ENCODE results near the gene CPZ.
"Not testable (repeated sequence)": the region's sequence is repeated elsewhere in the genome, so short reads cannot be mapped to it uniquely, and the experiment has no call there.

Gene CPZ

DNA sequence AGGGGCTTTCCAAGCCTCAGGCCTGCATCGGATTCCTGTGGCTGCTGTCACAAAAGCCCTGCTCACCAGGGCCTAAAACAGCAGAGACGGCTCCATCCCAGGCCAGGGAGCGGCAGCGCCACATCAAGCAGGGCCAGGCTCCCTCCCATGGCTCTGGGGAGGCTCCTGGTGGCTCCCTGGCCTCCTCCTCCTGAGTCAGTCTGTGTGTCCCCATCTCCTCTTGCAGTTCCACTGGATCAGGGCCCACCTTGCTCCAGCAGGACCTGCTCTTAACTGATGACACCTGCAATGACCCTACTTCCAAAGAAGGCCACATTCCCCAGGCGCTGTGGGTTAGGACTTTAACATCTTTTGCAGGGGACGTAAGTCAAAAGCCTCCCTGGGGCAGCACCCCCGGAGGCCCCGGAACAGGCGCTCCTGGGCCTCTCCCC is 51.9 kb downstream of the CPZ start:
- in situ Hi-C loops (cut with HindIII; ENCODE audit: low pct_ligation_motif_present, low pct_unique_long_range_greater_than_20kb, low sequenced_read_pairs): no loop called here
- no peak for DNase-seq

GRCh38 chr4:8644966-8645752 is 52.6 kb downstream of the CPZ start:
- in situ Hi-C loops (cut with HindIII; ENCODE audit: low pct_ligation_motif_present, low pct_unique_long_range_greater_than_20kb, low sequenced_read_pairs): no loop called here

GRCh38 chr4:8645753-8646124 is 53.2 kb downstream of the CPZ start:
- DNase-seq: no peak
- in situ Hi-C loops (cut with HindIII; ENCODE audit: low pct_ligation_motif_present, low pct_unique_long_range_greater_than_20kb, low sequenced_read_pairs): no loop called here

More at GRCh38 chr4:8644966-8645752, 52.6 kb downstream of the CPZ start:
- DNase-seq: no peak

DNA sequence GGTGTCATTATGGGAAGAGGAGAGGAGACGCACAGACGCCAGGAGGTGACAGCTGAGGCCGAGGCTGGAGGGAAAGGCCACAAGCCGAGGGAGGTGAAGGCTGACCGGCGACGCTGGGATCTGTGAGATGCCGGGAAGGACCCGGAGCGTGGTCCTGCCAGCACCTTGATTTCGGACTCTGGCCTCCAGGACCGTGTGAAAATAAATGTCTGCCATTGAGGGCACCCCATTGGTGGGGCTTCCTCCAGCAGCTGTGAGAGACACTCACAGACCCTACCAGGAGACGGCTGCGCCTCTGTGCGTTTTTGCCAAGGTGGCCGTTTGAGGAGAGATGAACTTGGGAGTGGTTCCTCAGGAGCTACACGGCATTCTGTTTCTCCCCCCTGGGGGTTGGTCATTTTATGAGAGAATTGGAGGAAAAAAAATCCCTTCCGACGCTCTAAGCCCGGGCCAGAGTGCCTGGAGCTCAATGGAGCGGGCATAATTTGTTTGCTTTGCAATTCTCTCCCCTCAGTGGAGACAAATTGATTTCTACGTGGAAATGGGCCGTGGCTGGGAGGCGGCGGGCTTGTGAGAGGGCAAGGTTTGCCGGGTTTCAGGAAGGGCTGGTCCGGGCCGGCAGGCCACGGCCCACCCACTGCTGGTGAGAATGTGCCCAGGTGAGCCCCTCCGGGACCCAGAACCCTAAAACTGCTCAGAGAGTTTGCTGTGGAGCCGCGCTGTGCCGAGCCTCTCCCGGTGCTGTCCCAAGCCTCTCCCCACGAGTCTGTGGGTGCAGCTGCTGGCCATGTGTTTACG is 53.9 kb downstream of the CPZ start:
- in situ Hi-C loops (cut with HindIII; ENCODE audit: low pct_ligation_motif_present, low pct_unique_long_range_greater_than_20kb, low sequenced_read_pairs): no loop called here
- DNase-seq: no peak

DNA sequence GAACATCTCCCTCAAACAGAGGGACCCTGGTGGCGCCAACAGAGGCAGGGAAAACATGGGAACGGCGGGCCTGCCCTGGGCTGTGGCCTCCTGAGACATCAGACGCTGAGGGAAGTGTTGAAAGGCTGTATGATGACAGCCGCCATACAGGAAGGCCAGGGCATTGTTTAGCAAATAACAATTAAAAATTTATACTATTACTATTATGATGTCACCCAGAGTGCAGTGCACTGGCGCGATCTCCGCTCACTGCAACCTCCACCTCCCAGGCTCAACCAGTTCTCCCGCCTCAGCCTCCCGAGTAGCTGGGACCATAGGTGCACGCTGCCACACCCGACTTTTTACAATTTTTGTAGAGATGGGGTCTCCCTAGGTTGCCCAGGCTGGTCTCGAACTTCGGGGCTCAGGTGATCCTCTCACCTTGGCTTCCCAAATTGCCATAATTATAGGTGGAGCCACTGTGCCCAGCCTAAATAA is 54.6 kb downstream of the CPZ start:
- DNase-seq: no peak
- in situ Hi-C loops (cut with HindIII; ENCODE audit: low pct_ligation_motif_present, low pct_unique_long_range_greater_than_20kb, low sequenced_read_pairs): no loop called here

DNA sequence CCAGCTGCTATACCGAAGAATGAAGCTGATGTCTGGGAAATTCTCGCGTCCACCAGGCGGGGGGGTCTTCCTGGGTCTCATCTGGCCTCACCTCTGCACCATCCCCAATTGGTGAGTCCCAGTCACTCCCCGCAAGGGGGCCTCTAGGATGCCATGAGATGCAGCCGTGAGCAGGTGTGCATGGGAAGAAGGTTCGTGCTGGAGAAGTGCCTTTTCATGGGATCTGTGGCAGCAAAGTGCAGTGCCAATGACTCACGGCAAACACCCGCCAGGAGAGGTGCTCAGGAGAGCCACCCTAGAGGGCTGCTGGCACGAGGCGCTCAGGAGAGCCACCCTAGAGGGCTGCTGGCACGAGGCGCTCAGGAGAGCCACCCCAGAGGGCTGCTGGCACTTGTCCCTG is 55.1 kb downstream of the CPZ start:
- DNase-seq: no peak
- in situ Hi-C loops (cut with HindIII; ENCODE audit: low pct_ligation_motif_present, low pct_unique_long_range_greater_than_20kb, low sequenced_read_pairs): no loop called here

GRCh38 chr4:8648296-8648695 is 55.7 kb downstream of the CPZ start:
- DNase-seq: no peak
- in situ Hi-C loops (cut with HindIII; ENCODE audit: low pct_ligation_motif_present, low pct_unique_long_range_greater_than_20kb, low sequenced_read_pairs): no loop called here

- no peak for DNase-seq
- in situ Hi-C loops (cut with HindIII; ENCODE audit: low pct_ligation_motif_present, low pct_unique_long_range_greater_than_20kb, low sequenced_read_pairs): no loop called here
Observed at GRCh38 chr4:8648816-8649630, 56.5 kb downstream of the CPZ start.

GRCh38 chr4:8649631-8650361 is 57.2 kb downstream of the CPZ start:
- in situ Hi-C loops (cut with HindIII; ENCODE audit: low pct_ligation_motif_present, low pct_unique_long_range_greater_than_20kb, low sequenced_read_pairs): no loop called here
- DNase-seq: no peak

- in situ Hi-C loops (cut with HindIII; ENCODE audit: low pct_ligation_motif_present, low pct_unique_long_range_greater_than_20kb, low sequenced_read_pairs): no loop called here
Observed at GRCh38 chr4:8651661-8652180, 59.2 kb downstream of the CPZ start.

GRCh38 chr4:8652181-8653078 is 59.9 kb downstream of the CPZ start:
- in situ Hi-C loops (cut with HindIII; ENCODE audit: low pct_ligation_motif_present, low pct_unique_long_range_greater_than_20kb, low sequenced_read_pairs): no loop called here
- no peak for DNase-seq

More at GRCh38 chr4:8651661-8652180, 59.2 kb downstream of the CPZ start:
- no peak for DNase-seq

- DNase-seq: no peak
- in situ Hi-C loops (cut with HindIII; ENCODE audit: low pct_ligation_motif_present, low pct_unique_long_range_greater_than_20kb, low sequenced_read_pairs): no loop called here
Observed at GRCh38 chr4:8653326-8654000, 60.9 kb downstream of the CPZ start.

DNA sequence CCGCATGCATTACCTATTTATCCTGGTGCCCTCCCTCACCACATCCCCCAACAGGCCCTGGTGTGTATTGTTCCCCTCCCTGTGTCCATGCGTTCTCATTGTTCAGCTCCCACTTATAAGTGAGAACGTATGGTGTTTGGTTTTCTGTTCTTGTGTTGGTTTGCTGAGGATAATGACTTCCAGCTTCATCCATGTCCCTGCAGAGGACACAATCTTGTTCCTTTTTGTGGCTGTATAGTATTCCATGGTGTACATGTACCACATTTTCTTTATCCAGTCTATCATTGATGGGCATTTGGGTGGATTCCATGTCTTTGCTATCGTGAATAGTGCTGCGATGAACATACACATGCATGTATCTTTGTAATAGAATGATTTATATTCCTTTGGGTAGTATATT is 61.6 kb downstream of the CPZ start:
- in situ Hi-C loops (cut with HindIII; ENCODE audit: low pct_ligation_motif_present, low pct_unique_long_range_greater_than_20kb, low sequenced_read_pairs); DNase-seq: not testable (repeated sequence)

GRCh38 chr4:8655411-8656184 is 63.0 kb downstream of the CPZ start:
- in situ Hi-C loops (cut with HindIII; ENCODE audit: low pct_ligation_motif_present, low pct_unique_long_range_greater_than_20kb, low sequenced_read_pairs): no loop called here
- DNase-seq: no peak

- in situ Hi-C loops (cut with HindIII; ENCODE audit: low pct_ligation_motif_present, low pct_unique_long_range_greater_than_20kb, low sequenced_read_pairs): no loop called here
- no peak for DNase-seq
Observed at GRCh38 chr4:8656185-8656517, 63.6 kb downstream of the CPZ start.

DNA sequence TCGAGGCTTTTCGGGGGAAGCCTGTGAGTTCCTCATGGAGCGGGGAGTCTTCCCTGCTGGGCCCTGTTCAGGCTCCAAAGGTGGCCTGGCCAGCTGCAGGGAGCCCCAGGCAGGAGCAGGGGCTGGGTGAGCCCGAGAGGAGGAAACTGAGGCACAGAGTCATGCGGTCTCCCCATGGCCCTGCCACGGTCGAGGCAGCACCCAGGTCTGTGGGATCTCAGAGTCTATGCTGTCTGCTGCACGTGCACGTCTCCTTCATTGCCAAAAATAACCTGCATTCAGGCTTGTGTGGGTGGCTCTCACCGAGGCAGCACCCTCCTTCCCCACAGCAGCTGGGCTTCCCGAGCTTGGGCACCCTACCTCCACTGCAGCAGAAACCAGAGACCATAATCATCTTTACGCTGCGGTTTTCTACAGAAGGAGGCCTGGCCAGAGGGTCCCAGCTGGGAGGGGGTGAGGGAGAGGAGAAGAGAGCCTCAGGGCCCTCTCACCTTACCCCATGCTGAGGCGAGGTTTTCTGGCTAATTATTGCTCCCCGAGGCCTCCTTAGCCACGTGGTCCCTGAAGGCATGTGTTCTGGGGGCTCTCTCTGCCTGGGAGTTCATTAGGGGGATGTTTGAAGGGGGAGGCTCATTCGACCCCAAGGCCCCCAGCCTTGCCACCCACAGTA is 64.3 kb downstream of the CPZ start:
- DNase-seq: no peak
- in situ Hi-C loops (cut with HindIII; ENCODE audit: low pct_ligation_motif_present, low pct_unique_long_range_greater_than_20kb, low sequenced_read_pairs): no loop called here

Data from ACHN (cell line).